Astrocyte of the cerebellum (primary cell): ENCODE data around the gene CDRT4.
A peak's percentile ranks its signal among the peaks of the same experiment; 100 is the strongest.

ENCODE experiments used
- DNase-seq: peaks from one replicate; pipeline ENCODE4 v3.0.0-alpha.2; 2011; ENCODE audit warnings: low read depth
- H3K4me3 ChIP-seq: 2 replicates; pipeline ENCODE4 v1.5.1; 2011; ENCODE audit warnings: mild to moderate bottlenecking, low read depth, low read length, moderate library complexity
- CTCF ChIP-seq: IDR thresholded peaks from 2 replicates; pipeline ENCODE4 v1.5.1; 2012; ENCODE audit warnings: low read length, low read depth, moderate library complexity, mild to moderate bottlenecking; ENCODE audit errors: missing control alignments
- in situ Hi-C: cut with HindIII; loops from 2 replicates; pipeline ENCODE4 v1.10.0; 2017; ENCODE audit warnings: low sequenced_read_pairs

Gene CDRT4

GRCh38 chr17:15465045-15465701 is 2.2 kb downstream of the CDRT4 start:
- in situ Hi-C loops: no loop called here
- no peak for DNase-seq
- no peak overlapping the region for H3K4me3 ChIP-seq
- TF ChIP-seq CTCF: no peak

- no peak overlapping the region for H3K4me3 ChIP-seq
- DNase-seq: no peak
- in situ Hi-C loops: no loop called here
- TF ChIP-seq CTCF: no peak
These were observed 3.0 kb downstream of the CDRT4 start for GRCh38 chr17:15464231-15464985.

- TF ChIP-seq CTCF: no peak
- DNase-seq: peak; percentile 83
- H3K4me3 ChIP-seq: no peak overlapping the region
- in situ Hi-C loops: no loop called here
These were observed 4.2 kb downstream of the CDRT4 start for GRCh38 chr17:15462976-15463772.

GRCh38 chr17:15457723-15458094 is 9.7 kb downstream of the CDRT4 start:
- in situ Hi-C loops: no loop called here
- DNase-seq: no peak
- TF ChIP-seq CTCF: no peak
- H3K4me3 ChIP-seq: no peak overlapping the region

- in situ Hi-C loops: no loop called here
- peak; percentile 90 for DNase-seq
- peak; percentile 64 for TF ChIP-seq CTCF
- no peak overlapping the region for H3K4me3 ChIP-seq
These were observed 10.3 kb downstream of the CDRT4 start for GRCh38 chr17:15456972-15457722.

- no peak for DNase-seq
- in situ Hi-C loops: no loop called here
- H3K4me3 ChIP-seq: no peak overlapping the region
- TF ChIP-seq CTCF: no peak
These were observed 10.9 kb downstream of the CDRT4 start for GRCh38 chr17:15456496-15456895.
